Measurements from ENCODE around the gene PEX14.

DNA sequence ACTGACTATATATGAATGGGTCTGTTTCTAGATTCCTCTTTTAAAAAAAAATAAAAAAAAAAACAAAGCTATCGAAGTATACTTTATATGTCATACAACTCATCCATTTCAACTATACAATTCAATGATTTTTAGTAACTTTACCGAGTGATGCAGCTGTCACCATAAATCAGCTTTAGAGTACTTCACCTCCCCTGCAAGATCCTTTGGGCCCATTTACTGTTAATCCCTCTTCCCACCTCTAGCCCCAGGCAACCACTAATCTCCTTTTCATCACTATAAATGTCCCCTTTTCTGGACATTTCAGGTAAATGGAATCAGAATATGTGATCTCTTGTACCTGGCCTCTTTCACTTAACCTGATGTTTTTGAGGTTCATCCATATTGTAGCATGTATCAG, 133.9 kb downstream of the PEX14 start:
- TF ChIP-seq CTCF (IDR thresholded peaks at IDR 0.05): no peak
- no peak for TF ChIP-seq POLR2AphosphoS5 (IDR thresholded peaks at IDR 0.05; ENCODE audit: low read depth, low read length)
- no peak for TF ChIP-seq TCF7L2 (IDR thresholded peaks at IDR 0.05; ENCODE audit: low read depth, low read length)
- no peak for TF ChIP-seq SIN3A (IDR thresholded peaks at IDR 0.05; ENCODE audit: borderline replicate concordance, insufficient read depth, low read depth, low read length)

Data from Panc1 (cell line).